Suppressor macrophage (primary cell): ENCODE measurements around the gene ATP13A3.
"Not testable (repeated sequence)": the region's sequence is repeated elsewhere in the genome, so short reads cannot be mapped to it uniquely, and the experiment has no call there.

Source experiments
- DNase-seq, 4 experiments: peaks; one replicate each; pipeline ENCODE4 v3.0.0-alpha.2; 2020 to 2022
- total RNA-seq, 17 experiments: gene quantifications; one replicate each; lab custom pipeline; 2026; ENCODE audit warnings: mixed read lengths in 6 of 17, inconsistent platforms in 3 of 17; lab: John Stamatoyannopoulos, UW

The ATP13A3 gene
- total RNA-seq: 1,023 to 1,884 (median 1,340) reads per million in 17 experiments

DNA sequence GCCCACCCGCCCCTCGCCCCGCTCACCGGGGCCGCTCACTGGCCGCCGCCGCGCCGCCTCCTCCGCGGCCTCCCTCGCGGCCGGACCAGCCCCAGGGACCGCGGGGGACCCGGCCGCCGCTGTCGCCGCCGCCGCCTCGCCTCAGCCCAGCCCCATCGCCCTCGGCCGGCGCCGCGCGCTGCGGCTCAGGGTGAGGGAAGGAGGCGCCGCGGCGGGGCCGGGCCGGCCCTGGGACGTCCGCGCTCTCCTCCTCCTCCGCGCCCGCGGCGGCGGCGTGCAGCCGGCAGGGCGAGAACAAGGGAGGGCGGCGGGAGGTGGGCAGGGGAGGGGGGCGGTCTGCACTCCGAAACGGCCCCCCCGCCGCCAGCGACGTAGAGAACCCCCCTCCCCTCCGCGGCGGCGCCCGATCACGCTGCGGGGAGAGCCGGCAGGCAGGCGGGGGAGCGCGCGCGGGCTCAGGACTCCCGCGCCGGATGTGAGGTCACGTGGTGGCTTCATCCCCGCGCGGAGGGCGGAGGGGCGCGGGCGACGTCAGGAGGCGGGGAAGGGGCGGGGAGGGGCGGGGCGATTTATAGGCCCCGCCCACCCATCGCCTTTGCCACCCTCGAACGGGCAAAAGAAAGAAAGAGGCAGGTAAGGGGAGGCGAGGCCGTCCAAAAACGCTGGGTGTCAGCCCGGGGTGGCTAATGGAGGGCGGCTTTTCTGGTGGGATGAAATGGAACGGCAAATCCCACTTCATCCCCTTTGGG, at the start of gene ATP13A3:
ATP13A3 (minus strand) TSS at position 463 of the 749 bp plus-strand sequence. CDS start 24,812 bp downstream, outside the sequence.
- peak; percentile 97 to 98 (median 98) for DNase-seq

DNA sequence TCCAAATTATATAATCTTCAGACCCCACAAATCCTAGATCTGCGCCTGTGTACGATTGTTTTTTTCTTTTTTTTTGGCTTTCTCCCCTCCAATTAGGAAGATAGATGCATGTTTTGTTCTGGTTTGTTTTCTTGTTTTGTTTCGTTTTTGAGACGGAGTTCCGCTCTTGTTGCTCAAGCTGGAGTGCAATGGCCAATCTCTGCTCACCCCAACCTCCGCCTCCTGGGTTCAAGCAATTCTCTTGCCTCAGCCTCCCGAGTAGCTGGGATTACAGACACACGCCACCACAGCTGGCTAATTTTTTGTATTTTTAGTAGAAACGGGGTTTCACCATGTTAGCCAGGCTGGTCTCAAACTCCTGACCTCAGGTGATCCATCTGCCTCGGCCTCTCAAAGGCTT, 48.4 kb upstream of the ATP13A3 start:
- not testable (repeated sequence) for DNase-seq

DNA sequence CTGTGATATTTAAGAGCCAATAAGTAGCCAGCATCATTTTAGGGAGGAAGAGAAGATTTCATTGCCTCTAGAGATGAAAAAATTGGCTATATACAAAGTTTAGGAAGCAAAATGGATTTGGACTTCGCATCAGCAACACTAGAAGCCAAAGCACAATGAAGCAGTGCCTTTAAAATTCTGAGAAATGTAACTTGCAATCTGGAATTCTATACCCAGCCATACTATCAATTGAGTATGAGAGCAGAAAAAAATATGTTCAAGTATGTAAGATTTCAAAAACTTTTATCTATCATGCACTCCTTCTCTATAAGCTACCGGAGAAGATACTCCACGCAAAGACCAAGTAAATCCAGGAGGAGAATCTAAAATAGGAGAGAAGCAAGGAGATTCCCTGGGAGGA, 47.4 kb upstream of the ATP13A3 start:
- DNase-seq: no peak

DNA sequence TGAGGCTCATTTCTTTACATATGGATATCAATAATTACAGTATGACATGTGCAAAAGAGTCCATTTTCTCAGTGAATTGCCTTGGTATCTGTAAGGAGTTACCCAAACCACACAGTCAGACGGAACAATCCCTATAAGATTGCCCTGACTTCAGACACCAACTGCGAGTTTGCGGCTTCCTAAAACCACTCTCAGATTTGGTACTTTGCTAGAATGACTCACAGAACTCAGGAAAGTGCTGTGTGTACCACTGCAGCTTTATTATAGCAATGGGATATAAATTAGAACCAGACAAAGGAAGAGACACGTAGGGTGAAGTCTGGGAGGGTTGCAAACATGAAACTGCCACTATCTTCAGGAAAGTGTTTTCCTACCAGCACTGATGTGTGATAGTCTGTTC, 45.8 kb upstream of the ATP13A3 start:
- DNase-seq: peak; percentile 49 to 74 (median 56)

DNA sequence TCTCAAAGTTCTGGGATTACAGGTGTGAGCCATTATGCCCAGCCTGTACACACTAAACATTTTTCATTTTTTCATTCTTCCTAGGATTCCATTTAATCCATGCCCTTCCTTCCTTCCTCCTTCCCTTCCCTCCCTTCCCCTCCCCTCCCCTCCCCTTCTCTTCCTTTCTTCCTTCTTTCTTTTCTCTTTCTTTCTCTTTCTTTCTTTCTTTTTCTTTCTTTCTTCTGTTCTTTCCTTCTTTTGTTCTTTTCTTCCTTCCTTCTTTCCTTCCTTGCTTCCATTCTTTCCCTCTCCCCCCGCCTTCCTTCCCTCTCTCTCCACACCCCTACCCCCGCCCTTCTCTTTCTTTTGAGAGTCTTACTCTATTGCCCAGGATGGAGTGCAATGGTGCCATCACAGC, 40.9 kb upstream of the ATP13A3 start:
- DNase-seq: no peak

DNA sequence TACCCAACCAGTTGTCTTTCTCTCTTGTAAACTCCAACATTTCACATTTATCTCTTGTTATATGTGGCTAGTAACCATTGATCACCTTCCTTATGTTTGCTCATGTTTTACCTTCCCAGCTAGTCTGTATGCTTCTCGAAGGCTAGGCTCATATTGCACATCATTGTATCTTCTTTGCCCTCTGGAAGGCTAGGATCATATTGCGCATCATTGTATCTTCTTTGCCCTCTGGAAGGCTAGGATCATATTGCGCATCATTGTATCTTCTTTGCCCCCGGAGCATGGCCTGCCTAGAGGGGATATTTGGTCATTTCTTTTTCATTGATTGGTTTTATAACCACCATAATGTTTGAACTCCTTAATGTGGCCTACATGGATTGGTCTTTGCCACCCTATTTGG, 39.4 kb upstream of the ATP13A3 start:
- DNase-seq: no peak

DNA sequence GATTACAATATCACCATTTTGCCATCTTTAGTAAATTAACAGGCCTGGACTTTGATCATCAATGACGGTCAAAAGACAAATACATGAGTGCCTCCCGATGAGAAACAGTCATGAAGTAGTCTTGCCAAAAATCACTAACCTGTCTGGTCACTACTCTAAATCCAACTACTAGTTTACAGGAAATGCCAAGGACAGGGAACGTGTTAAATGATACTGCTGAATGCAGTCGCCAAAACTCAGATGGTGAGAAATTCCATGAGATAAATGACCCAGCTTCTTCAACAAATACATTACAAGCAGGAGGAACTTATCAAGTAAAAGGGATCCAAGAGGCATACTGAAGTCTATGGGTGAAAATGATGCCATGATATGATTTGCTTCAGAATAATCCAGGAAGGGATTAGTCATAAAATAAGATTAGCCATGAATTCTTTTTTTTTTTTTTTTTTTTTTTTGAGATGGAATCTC, 35.8 kb upstream of the ATP13A3 start:
- no peak for DNase-seq

DNA sequence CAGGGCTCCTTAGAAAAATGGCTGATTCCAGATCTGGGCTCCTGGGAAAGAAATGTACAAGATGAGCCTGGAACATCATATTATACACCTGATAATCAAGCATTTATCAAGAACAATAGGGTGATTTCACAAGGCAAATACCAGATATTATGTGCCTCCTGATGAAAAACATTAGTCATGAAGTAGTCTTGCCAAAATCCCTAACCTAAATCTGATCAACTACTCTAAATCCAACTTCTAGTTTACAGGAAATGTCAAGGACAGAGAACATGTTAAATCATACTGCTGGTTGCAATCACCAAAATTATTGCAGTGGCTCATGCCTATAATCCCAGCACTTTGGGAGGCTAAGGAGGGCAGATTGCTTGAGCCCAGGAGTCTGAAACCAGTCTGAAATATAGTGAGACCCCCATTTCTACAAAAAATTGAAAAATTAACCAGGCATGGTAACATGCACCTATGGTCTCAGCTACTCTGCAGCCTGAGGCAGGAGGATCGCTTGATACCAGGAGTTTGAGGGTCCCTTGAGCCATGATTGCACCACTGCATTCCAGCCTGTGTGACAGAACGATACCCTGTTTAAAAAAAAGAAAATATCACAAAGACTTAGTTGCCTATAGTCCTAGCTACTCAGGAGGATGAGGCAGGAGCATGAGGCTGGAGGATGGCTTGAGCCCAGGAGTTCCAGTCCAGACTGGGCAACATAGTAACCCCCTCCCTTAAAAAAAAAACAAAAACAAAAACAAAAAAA, 34.9 kb upstream of the ATP13A3 start:
- peak in 1 of 4 experiments; percentile 14 for DNase-seq

DNA sequence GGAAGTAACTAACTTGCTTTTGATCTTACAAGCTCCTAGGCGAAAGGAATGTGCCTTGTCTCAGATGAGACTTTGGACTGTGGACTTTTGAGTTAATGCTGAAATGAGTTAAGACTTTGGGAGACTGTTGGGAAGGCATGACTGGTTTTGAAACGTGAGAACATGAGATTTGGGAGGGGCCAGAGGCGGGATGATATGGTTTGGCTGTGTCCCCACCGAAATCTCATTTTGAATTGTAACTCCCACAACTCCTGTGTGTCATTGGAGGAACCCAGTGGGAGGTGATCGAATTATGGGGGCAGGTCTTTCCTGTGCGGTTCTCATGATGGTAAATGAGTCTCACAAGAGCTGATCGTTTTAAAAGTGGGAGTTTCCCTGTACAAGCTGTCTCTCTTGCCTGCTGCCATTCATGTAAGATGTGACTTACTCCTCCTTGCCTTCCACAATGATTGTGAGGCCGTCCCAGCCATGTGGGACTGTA, 33.9 kb upstream of the ATP13A3 start:
- DNase-seq: not testable (repeated sequence)

DNA sequence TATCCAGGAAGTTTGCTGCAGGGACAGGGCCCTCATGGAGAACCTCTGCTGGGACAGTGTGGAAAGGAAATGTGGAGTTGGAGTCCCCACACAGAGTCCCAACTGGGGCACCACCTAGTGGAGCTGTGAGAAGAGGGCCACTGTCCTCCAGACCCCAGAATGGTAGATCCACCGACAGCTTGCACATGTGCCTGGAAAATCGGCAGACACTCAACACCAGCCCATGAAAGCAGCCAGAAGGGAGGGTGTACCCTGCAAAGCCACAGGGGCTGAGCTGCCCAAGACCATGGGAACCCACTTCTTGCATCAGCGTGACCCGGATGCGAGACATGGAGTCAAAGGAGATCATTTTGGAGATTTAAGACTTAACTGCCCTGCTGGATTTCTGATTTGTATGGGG, 33.4 kb upstream of the ATP13A3 start:
- DNase-seq: peak in 1 of 4 experiments; percentile 24

DNA sequence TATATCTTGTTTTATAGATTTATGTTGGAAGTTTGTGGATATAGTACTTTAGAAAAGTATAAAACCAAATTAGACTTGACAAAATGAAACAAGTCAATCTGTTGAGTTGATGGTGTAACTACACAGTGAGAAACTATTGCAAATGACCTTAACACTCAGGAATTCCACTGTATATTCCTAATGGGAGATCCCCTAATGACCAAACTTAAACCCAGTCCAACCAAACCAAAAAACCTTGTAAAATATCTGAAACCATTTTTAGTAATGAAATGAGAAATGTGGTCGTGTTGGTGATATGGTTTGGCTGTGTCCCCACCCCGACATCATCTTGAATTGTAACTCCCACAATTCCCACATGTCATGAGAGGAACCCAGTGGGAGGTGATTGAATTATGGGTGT, 31.9 kb upstream of the ATP13A3 start:
- no peak for DNase-seq

DNA sequence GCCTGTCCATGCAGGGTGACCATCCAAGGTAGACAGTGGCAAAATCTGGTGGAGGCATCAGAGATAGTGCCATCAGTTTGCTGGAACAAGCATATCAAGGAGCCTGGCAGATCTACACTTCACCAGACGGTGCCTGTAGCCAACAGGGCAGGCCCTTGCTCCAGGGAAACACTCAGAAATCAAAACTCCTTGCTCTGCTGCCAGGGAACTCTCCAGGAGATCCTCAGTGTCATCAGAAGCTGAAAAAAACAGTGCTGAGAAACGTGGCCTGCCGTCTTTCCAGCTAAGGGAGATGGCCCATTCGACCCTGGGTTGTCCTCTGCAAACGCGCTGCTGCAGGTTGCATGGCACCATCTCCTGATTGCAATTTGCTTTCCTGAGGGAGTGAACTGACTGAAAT, 30.5 kb upstream of the ATP13A3 start:
- no peak for DNase-seq

DNA sequence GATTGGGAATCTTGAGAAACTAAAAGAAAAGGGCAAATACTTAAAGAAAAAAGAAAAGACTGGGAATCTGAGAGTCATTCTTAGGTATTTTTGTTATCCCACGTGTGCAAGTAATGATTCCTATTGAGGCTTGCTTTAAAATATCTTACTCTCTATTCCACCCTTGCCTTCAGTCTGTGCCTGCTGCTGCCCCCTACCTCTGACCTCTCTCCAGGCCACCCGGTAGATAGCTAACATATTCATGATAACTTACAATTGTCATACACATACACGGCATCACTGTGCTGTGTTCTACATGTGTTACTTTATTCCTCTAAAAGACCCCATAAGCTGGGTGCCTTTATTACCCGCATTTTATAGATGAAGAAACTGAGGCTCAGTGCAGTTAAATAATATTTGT, 27.8 kb upstream of the ATP13A3 start:
- peak in 1 of 4 experiments; percentile 40 for DNase-seq

DNA sequence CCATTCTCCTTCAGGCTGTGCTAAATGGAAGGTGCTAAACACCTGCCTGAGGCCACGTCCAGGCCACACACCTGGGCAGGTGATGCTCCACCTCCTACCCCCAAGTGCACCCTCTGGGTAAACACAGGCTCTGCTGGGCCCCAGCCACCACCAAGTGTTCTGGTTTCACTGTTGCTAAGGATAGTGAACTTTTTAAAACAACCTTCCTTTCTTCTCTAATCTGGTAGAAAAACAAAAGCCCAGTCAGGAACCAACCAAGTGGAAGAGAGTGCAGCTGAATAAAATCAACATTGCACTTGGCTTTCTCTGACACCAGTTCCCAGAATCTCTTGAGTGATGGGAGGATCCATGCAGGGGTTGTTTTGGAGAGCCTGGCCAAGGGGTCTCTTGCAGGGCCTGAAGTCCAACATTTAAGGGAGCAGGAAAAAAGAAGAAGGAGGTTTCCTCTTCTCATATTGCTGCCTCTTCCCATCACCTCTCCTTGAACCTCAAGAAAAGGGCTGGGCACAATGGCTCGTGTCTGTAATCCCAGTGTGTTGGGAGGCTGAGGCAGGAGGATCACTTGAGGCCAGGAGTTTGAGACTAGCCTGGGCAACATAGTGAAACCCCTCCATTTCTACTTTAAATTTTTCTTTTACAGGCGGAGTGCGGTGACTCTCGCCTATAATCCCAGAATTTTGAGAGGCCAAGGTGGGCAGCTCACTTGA, 26.2 kb upstream of the ATP13A3 start:
- DNase-seq: no peak

DNA sequence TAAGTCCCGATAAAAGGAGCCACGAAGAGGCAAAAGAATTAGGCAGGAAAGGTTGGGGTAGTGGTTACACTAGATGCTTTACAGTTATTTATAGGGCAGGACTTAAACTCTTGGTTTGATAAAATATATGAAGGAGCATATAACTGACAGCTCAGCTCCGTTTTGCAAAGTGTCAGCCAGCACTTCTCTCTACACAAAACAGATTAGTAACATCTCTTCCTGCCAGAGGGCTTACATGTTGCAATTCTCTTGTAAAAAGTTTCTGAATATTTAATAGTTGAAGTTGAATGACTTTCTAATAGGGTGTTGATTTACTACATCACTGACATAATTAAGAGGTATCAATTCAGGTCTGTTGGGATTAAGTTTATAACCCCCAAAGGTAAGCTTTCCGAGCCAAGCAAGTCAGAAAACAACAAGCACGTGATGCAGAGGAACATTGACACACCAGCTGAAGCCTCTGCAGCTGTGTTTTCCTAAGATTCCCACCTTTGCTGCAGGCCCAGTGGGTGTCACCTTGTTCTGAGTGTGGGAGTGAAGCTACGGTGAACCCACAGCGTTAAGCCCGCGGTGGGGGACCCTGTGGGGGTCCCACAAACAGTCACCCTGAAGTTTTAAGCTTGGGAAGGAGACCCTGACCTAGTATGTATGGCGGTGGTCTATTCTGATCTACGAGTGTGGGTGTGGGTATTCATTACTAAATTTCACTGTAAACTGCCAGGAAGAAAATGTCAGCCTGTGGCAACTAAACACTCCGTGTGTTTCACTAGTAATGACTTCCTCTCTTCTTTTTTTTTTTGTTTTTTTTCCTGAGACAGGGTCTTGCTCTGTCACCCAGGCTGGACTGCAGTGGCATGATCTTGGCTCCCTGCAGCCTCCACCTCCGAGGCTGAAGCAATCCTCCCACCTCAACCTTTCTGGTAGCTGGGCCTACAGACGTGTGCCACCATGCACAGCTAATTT, 22.0 kb upstream of the ATP13A3 start:
- peak; percentile 19 to 63 (median 47) for DNase-seq

DNA sequence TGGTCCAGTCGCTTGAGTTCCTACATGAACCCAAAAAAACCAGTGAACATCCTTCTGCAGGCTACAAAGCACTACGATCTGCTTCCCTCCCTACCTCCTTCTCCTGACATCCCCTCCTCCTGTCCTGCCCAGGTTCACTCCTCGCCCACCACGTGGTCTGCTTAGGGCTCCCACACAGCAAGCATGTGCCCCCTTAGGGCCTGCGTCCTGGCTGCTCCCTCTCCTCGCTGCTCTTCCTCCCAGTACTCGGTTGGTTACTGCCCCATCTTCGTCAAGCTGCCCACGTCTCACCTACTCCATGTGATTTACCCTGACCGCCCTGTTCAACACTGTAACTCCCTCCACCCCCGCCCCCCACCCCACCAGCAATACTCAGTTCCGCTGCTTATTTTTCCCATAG, 20.8 kb upstream of the ATP13A3 start:
- DNase-seq: no peak

DNA sequence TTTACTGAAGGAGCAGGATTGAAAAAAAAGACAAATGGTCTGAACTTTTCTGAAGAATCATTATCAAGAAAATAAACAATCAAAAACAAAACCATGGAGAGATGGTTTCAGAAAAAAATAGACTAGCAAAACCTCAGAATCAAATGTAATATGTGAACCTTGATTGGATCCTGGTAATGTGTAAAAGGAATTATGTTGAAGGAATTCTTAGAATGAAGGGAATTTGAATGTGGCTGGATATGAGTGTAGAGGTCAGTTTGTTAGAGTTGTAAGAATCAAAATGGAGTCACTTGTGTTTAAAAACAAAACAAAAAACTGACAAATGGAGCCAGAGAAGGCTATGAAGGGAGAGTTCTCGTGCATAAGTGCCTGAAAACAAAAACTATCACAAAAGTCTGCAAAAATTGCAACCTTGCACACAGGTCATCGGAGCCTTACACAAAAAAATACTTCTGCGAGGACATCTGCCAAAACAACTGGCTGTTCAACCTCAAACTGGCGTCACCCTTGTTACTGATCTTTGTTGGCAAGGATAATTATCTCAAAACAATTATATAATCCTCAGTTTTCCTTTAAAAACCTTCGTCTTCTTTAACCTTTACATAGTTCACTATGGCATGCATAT, 19.1 kb upstream of the ATP13A3 start:
- DNase-seq: no peak

DNA sequence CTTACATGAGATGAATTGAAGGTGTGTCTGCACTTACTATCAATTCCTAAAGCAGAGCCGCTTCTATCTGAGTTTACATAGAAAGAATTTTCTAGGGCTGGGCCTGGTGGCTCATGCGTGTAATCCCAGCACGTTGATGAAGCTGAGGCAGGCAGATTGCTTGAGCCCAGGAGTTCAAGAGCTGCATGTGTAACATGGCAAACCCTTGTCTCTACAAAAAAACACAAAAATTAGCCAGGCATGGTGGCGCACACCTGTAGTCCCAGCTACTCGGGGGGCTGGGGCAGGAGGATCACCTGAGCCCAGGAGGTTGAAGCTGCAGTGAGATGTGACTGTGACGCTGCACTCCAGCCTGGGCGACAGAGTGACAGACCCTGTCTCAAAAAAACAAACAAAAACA, 18.1 kb upstream of the ATP13A3 start:
- no peak for DNase-seq

DNA sequence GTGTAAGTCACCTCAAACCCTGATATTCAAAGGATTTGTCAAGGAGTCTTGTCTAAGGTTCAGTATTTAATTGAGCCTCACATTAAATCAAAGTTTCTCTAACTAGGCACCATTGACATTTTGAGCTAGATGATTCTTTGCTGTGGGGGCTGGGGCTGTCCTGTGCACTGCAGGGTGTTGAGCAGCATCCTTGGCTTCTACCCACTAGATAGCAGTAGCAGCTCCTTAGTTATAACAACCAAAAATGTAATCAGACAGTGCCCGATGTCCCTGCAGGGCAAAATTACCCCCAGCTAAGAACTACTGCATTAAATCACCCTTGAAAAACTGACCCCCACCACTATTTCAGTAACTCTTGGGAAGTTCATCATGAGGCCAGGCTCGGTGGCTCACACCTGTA, 17.3 kb upstream of the ATP13A3 start:
- no peak for DNase-seq

DNA sequence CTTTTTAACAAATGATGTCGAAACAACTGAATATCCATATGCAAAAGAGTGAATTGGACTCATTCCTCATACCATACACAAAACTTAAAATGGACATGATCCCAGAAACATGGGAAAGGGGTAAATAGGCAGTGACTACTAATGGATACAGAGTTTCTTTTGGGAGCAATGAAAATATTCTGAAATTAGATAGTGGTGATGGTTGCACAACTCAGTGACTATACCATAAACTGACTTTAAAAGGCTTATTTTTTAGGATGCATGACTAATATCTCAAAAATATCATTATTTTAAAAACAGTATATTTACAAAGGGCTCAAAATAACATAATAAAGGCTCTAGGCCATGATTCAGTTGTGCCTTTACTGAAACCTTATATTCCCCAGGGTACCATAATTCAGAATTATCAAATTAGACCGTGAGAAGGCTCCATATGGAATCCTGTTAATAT, 16.3 kb upstream of the ATP13A3 start:
- DNase-seq: no peak

DNA sequence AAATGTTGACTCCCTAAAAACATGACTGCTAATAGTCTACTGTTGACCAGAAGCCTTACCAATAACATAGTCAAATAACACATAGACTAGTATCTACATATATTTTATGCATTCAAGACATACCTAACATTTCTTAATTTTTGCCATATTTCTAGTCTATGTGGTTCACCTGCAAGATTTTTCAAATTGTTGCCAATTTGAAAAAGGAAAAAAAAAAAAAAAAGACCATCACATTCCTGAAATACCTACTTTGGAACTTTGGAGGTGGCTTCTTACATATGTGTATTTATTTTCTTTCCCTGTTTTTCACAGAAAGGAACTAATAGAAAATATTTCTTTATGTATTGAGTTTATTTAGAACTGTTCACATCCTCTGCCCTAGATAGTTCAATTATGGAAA, 13.4 kb upstream of the ATP13A3 start:
- no peak for DNase-seq
